ENCODE results near the gene TRAFD1. TPM values are rescaled to one million over a fixed set of nuclear protein-coding genes. Genes with fewer than 3 reads are reported as not detected.

Gene TRAFD1
- total and polyA plus RNA-seq, 2 of the 8 experiments (the other 6 are each of a cell fraction or from before 2014, with no cell fraction given): 18.1 to 33.1 TPM

DNA sequence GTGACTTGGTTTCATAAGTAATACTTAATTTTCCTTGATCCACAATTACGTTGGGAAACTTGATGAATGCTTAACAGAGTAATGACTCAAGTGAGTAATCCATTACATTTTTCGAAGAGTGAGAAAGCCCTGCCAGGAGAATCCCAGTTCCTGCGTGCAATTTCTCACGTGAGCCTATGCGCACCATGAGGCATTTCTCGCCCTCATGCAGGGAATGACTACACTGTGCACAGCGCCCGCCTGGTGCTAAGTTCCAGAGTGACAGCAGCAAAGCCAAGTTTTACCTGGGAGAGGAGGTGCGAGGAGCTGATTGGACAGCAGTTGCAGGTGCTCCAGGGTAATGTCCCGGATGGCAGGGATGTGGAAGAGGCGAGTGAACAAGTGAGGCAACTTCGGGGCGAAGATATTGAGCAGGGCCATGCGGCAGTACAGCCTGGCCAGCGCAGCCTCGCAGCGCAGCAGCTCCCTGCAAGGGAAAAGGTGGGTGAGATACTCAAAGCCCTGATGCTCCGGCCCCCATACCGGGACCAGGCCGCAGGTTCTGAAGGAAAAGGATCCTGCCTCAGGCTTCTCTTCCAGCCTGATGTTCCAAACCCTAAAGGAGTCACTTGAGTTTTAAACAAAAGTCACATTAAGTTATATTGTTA is 69.4 kb downstream of the TRAFD1 start:
- Histone ChIP-seq H2BK5ac (ENCODE audit: low read depth, low read length) (no peak overlapping the region), H3K27me3 (replicated peaks in 1 of 4; ENCODE audit: control insufficient read depth in 3 of 4, extremely low read depth in 1 of 4, insufficient read depth in 3 of 4, low read length in 3 of 4) (peaks cover 0 to 1% (median 0%) of the 10 kb centered on the region in 4 experiments; a peak in 1 of 7 replicates), H3K4me3 (ENCODE audit: extremely low read depth in 1 of 4, insufficient read depth in 2 of 4, low read depth in 3 of 4, low read length in 4 of 4) (no peak overlapping the region), H4K20me1 (replicated peaks in 1 of 2; ENCODE audit: control insufficient read depth in 1 of 2, insufficient read depth in 2 of 2, low read length in 2 of 2) (no peaks in the 10 kb centered on the region), H3K23me2 (ENCODE audit: low read depth, low read length) (no peaks in the 10 kb centered on the region), H3K18ac (ENCODE audit: extremely low read depth, low read length) (no peak overlapping the region), H3K27ac (ENCODE audit: low read depth, low read length) (no peak overlapping the region), H2BK120ac (replicated peaks; ENCODE audit: low read depth, low read length) (no peak overlapping the region), H3K4me1 (replicated peaks in 1 of 4; ENCODE audit: control insufficient read depth in 3 of 4, insufficient read depth in 4 of 4, low read length in 3 of 4) (no peaks in the 10 kb centered on the region), H2BK20ac (ENCODE audit: low read length) (no peak overlapping the region), H2BK12ac (ENCODE audit: low read depth, low read length) (no peak overlapping the region), H3K79me1 (ENCODE audit: low read depth, low read length) (no peaks in the 10 kb centered on the region), H3K4ac (replicated peaks; ENCODE audit: insufficient read length, low read depth, low read length) (no peak overlapping the region), H4K8ac (ENCODE audit: extremely low read depth, insufficient read depth, low read length) (peak overlapping the region; percentile 23; the same call in 1 of the 2 replicates), H3K9me3 (ENCODE audit: insufficient read depth in 2 of 2, low read depth in 1 of 2, low read length in 1 of 2) (no peaks in the 10 kb centered on the region), H4K91ac (replicated peaks; ENCODE audit: insufficient read length, low read length) (no peak overlapping the region), H3K36me3 (ENCODE audit: control insufficient read depth in 2 of 4, insufficient read depth in 4 of 4, low read length in 3 of 4) (peaks cover 6 to 38% (median 13%) of the 10 kb centered on the region in 4 experiments; a peak in 7 of 8 replicates), H3K23ac (ENCODE audit: insufficient read length) (no peak overlapping the region), H3K9ac (replicated peaks in 1 of 4; ENCODE audit: extremely low read depth in 1 of 4, low read depth in 3 of 4, low read length in 3 of 4) (no peak overlapping the region), H2BK15ac (ENCODE audit: low read length) (no peak overlapping the region), H4K5ac (ENCODE audit: insufficient read length, low read depth, low read length) (no peak overlapping the region), H3K4me2 (ENCODE audit: insufficient read depth in 1 of 2, low read depth in 2 of 2, low read length in 2 of 2) (no peak overlapping the region), H2AK5ac (ENCODE audit: low read depth, low read length) (no peak overlapping the region), H2AFZ (ENCODE audit: low read length) (no peak overlapping the region), H3K14ac (ENCODE audit: insufficient read length) (no peak overlapping the region), H3K56ac (replicated peaks; ENCODE audit: insufficient read length, low read depth, low read length) (no peak overlapping the region), H3K79me2 (ENCODE audit: control insufficient read depth in 1 of 2, insufficient read depth in 2 of 2, low read length in 2 of 2) (no peaks in the 10 kb centered on the region)
- FAIRE-seq (no peak), DNase-seq (ENCODE audit: low read depth in 1 of 2, low spot score in 2 of 2) (no peak)
- TF ChIP-seq CBX5 (IDR thresholded peaks at IDR 0.05; ENCODE audit: low read depth, low read length): no peak
- TF ChIP-seq, protein P1, sequence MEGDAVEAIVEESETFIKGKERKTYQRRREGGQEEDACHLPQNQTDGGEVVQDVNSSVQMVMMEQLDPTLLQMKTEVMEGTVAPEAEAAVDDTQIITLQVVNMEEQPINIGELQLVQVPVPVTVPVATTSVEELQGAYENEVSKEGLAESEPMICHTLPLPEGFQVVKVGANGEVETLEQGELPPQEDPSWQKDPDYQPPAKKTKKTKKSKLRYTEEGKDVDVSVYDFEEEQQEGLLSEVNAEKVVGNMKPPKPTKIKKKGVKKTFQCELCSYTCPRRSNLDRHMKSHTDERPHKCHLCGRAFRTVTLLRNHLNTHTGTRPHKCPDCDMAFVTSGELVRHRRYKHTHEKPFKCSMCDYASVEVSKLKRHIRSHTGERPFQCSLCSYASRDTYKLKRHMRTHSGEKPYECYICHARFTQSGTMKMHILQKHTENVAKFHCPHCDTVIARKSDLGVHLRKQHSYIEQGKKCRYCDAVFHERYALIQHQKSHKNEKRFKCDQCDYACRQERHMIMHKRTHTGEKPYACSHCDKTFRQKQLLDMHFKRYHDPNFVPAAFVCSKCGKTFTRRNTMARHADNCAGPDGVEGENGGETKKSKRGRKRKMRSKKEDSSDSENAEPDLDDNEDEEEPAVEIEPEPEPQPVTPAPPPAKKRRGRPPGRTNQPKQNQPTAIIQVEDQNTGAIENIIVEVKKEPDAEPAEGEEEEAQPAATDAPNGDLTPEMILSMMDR (IDR thresholded peaks at IDR 0.05; ENCODE audit: control extremely low read depth in 1 of 3, insufficient read depth in 1 of 3, low read depth in 1 of 3, low read length in 3 of 3): no peak
- TF ChIP-seq GABPA (IDR thresholded peaks at IDR 0.05; ENCODE audit: borderline replicate concordance, insufficient read depth, low read length): no peak
- TF ChIP-seq NANOG (IDR thresholded peaks at IDR 0.05; ENCODE audit: insufficient read depth, low read depth, low read length, poor library complexity, severe bottlenecking): no peak
- no peak for TF ChIP-seq YY1 (IDR thresholded peaks at IDR 0.05; ENCODE audit: low read depth, low read length)
- no peak for TF ChIP-seq EZH2 (IDR thresholded peaks at IDR 0.05; ENCODE audit: low read depth, low read length, severe bottlenecking)
- TF ChIP-seq PHF8 (conservative IDR thresholded peaks at IDR 0.05; ENCODE audit: low read depth, low read length): no peak
- ChIA-PET POLR2A (ENCODE audit: partially characterized antibody) (interaction anchor here (2.0 kb wide), 1 partner anchor 8 kb away, joined by 6 read pairs; no protein-coding TSS in a partner anchor), CTCF (ENCODE audit: partially characterized antibody) (interaction anchor here (1.1 to 5.9 kb wide), 3 partner anchors 11 to 192 kb away, joined by 3 to 43 read pairs (median 22); no protein-coding TSS in a partner anchor)
- WGBS, 2 experiments (ENCODE audit: extremely low coverage in 1 of 2, insufficient coverage in 1 of 2, insufficient read length in 1 of 2, insufficient replicate concordance in 2 of 2, low coverage in 1 of 2, low lambda C conversion rate in 2 of 2, missing lambda C conversion rate in 1 of 2): 95% methylated on average over 19 of the region's 20 CpGs; no CpG with 5 or more reads in 1 of the 2 experiments

All from H1 (cell line).